ENCODE results near the gene CYP3A5.

CYP3A5 gene

GRCh38 chr7:99672573-99672972, 7.2 kb downstream of the CYP3A5 start:
- H3K27me3 ChIP-seq (ENCODE audit: control insufficient read depth in 1 of 2, insufficient read depth in 1 of 2, low read length in 2 of 2), result no peaks in the 10 kb centered on the region
- H3K4me3 ChIP-seq (ENCODE audit: insufficient read depth in 1 of 2, low read depth in 1 of 2, low read length in 2 of 2), result no peak overlapping the region
- no peak overlapping the region for H2BK15ac ChIP-seq (ENCODE audit: low read depth, poor library complexity, severe bottlenecking)
- no peak overlapping the region for H3K9ac ChIP-seq (ENCODE audit: low read length)
- DNase-seq, result no peak
- no peak overlapping the region for H3K23ac ChIP-seq (ENCODE audit: low read length in 2 of 2)
- peaks cover 0 to 49% of the 10 kb centered on the region in 2 experiments for H3K36me3 ChIP-seq (ENCODE audit: control insufficient read depth in 1 of 2, insufficient read depth in 2 of 2, low read depth in 1 of 2, low read length in 2 of 2)
- H3K9me3 ChIP-seq (ENCODE audit: control insufficient read depth, low read length), result no peaks in the 10 kb centered on the region
- H3K4me2 ChIP-seq (ENCODE audit: low read length, poor library complexity, severe bottlenecking), result no peak overlapping the region
- H3K14ac ChIP-seq (ENCODE audit: low read length in 2 of 2), result no peak overlapping the region
- no peak overlapping the region for H3K27ac ChIP-seq (ENCODE audit: low read length, poor library complexity, severe bottlenecking)
- H2BK5ac ChIP-seq (ENCODE audit: low read depth, low read length, poor library complexity, severe bottlenecking), result no peak overlapping the region
- H2BK12ac ChIP-seq (ENCODE audit: low read length in 2 of 2), result no peak overlapping the region
- no peak overlapping the region for H2AFZ ChIP-seq (ENCODE audit: low read depth, low read length)
- H3K4ac ChIP-seq (ENCODE audit: low read depth in 1 of 2, low read length in 2 of 2), result no peak overlapping the region
- H3K79me1 ChIP-seq (replicated peaks; ENCODE audit: low read length, poor library complexity, severe bottlenecking), result no peaks in the 10 kb centered on the region
- H3K18ac ChIP-seq (ENCODE audit: low read depth in 1 of 2, low read length in 2 of 2), result no peak overlapping the region
- no peak overlapping the region for H2AK5ac ChIP-seq (ENCODE audit: low read length, severe bottlenecking)
- H3K4me1 ChIP-seq (ENCODE audit: control insufficient read depth, insufficient read depth, low read depth, low read length), result no peaks in the 10 kb centered on the region
- WGBS, result 93% methylated on average over 7 of the region's 7 CpGs
- no peak overlapping the region for H4K8ac ChIP-seq (ENCODE audit: low read length)
- H4K91ac ChIP-seq (ENCODE audit: low read length), result no peak overlapping the region
- no peak overlapping the region for H2BK120ac ChIP-seq (ENCODE audit: low read depth, low read length)

DNA sequence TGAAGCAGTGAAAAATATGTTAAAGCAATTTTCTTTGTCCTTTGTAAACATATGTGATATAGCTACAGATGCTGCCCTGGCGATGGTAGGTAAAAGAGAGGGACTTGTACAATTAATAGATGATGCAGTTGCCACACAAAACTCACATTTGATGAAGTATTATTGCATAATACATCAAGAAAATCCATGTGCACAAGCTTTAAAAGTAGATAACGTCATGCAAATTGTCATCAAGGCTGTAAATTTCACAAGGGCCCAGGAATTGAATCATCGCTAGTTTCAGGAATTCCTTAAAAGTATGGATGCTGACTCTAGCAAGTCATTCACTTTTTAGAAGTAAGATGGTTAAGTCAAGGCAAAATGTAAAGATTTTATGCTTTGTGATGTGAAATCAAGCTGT, 10.0 kb downstream of the CYP3A5 start:
- H3K4me2 ChIP-seq (ENCODE audit: low read length, poor library complexity, severe bottlenecking), result no peak overlapping the region
- peaks cover 0 to 58% of the 10 kb centered on the region in 2 experiments for H3K36me3 ChIP-seq (ENCODE audit: control insufficient read depth in 1 of 2, insufficient read depth in 2 of 2, low read depth in 1 of 2, low read length in 2 of 2)
- no peaks in the 10 kb centered on the region for H3K79me1 ChIP-seq (replicated peaks; ENCODE audit: low read length, poor library complexity, severe bottlenecking)

DNA sequence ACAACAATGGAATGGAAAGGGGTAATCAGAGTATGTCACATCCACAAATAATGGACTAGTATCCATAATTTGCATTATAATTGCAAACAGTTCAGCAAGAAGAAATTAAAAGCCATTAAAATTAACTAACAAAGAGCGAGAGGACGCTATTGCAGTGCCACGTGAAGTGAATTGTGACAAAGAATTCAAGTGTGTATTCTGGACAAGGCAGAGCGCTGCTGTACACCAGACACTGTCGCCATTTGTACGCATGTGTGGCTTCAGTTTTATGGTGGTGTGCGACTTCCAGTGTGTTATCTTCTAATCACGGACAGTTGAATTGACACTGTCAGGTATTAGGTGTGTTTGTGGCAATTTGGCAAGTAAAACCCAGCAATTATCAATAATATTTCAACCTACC, 11.3 kb downstream of the CYP3A5 start:
- no peak overlapping the region for H2AK5ac ChIP-seq (ENCODE audit: low read length, severe bottlenecking)
- H2BK15ac ChIP-seq (ENCODE audit: low read depth, poor library complexity, severe bottlenecking), result no peak overlapping the region
- no peak overlapping the region for H3K27ac ChIP-seq (ENCODE audit: low read length, poor library complexity, severe bottlenecking)
- H3K23ac ChIP-seq (ENCODE audit: low read length in 2 of 2), result no peak overlapping the region
- no peaks in the 10 kb centered on the region for H3K79me1 ChIP-seq (replicated peaks; ENCODE audit: low read length, poor library complexity, severe bottlenecking)
- H3K9ac ChIP-seq (ENCODE audit: low read length), result no peak overlapping the region
- H2BK5ac ChIP-seq (ENCODE audit: low read depth, low read length, poor library complexity, severe bottlenecking), result no peak overlapping the region
- no peak overlapping the region for H2BK12ac ChIP-seq (ENCODE audit: low read length in 2 of 2)
- H3K4me2 ChIP-seq (ENCODE audit: low read length, poor library complexity, severe bottlenecking), result no peak overlapping the region
- no peak overlapping the region for H3K18ac ChIP-seq (ENCODE audit: low read depth in 1 of 2, low read length in 2 of 2)
- no peak overlapping the region for H2AFZ ChIP-seq (ENCODE audit: low read depth, low read length)
- no peak overlapping the region for H4K8ac ChIP-seq (ENCODE audit: low read length)
- no peak overlapping the region for H3K4me3 ChIP-seq (ENCODE audit: insufficient read depth in 1 of 2, low read depth in 1 of 2, low read length in 2 of 2)
- H2BK120ac ChIP-seq (ENCODE audit: low read depth, low read length), result no peak overlapping the region
- no peak overlapping the region for H3K14ac ChIP-seq (ENCODE audit: low read length in 2 of 2)
- no peaks in the 10 kb centered on the region for H3K4me1 ChIP-seq (ENCODE audit: control insufficient read depth, insufficient read depth, low read depth, low read length)
- DNase-seq, result no peak
- H3K27me3 ChIP-seq (ENCODE audit: control insufficient read depth in 1 of 2, insufficient read depth in 1 of 2, low read length in 2 of 2), result no peaks in the 10 kb centered on the region
- no peak overlapping the region for H4K91ac ChIP-seq (ENCODE audit: low read length)
- 94% methylated on average over 8 of the region's 8 CpGs for WGBS
- H3K9me3 ChIP-seq (ENCODE audit: control insufficient read depth, low read length), result peaks cover 7% of the 10 kb centered on the region
- no peak overlapping the region for H3K4ac ChIP-seq (ENCODE audit: low read depth in 1 of 2, low read length in 2 of 2)
- peaks cover 0 to 61% of the 10 kb centered on the region in 2 experiments for H3K36me3 ChIP-seq (ENCODE audit: control insufficient read depth in 1 of 2, insufficient read depth in 2 of 2, low read depth in 1 of 2, low read length in 2 of 2)

More for the DNA sequence above, 10.0 kb downstream of the CYP3A5 start:
- Histone ChIP-seq H2AK5ac (ENCODE audit: low read length, severe bottlenecking) (no peak overlapping the region), H3K27me3 (ENCODE audit: control insufficient read depth in 1 of 2, insufficient read depth in 1 of 2, low read length in 2 of 2) (no peaks in the 10 kb centered on the region), H3K4me1 (ENCODE audit: control insufficient read depth, insufficient read depth, low read depth, low read length) (no peaks in the 10 kb centered on the region), H3K18ac (ENCODE audit: low read depth in 1 of 2, low read length in 2 of 2) (no peak overlapping the region), H3K9ac (ENCODE audit: low read length) (no peak overlapping the region), H3K14ac (ENCODE audit: low read length in 2 of 2) (no peak overlapping the region), H2AFZ (ENCODE audit: low read depth, low read length) (no peak overlapping the region), H4K8ac (ENCODE audit: low read length) (no peak overlapping the region), H3K4me3 (ENCODE audit: insufficient read depth in 1 of 2, low read depth in 1 of 2, low read length in 2 of 2) (no peak overlapping the region), H3K23ac (ENCODE audit: low read length in 2 of 2) (no peak overlapping the region), H2BK12ac (ENCODE audit: low read length in 2 of 2) (no peak overlapping the region), H3K4ac (ENCODE audit: low read depth in 1 of 2, low read length in 2 of 2) (no peak overlapping the region), H4K91ac (ENCODE audit: low read length) (no peak overlapping the region), H3K27ac (ENCODE audit: low read length, poor library complexity, severe bottlenecking) (no peak overlapping the region), H3K9me3 (ENCODE audit: control insufficient read depth, low read length) (no peaks in the 10 kb centered on the region), H2BK120ac (ENCODE audit: low read depth, low read length) (no peak overlapping the region), H2BK5ac (ENCODE audit: low read depth, low read length, poor library complexity, severe bottlenecking) (no peak overlapping the region), H2BK15ac (ENCODE audit: low read depth, poor library complexity, severe bottlenecking) (no peak overlapping the region)
- WGBS, result 93% methylated on average over 2 of the region's 3 CpGs
- DNase-seq, result no peak

- Histone ChIP-seq H4K8ac (ENCODE audit: low read length) (no peak overlapping the region), H3K23ac (ENCODE audit: low read length in 2 of 2) (no peak overlapping the region), H3K18ac (ENCODE audit: low read depth in 1 of 2, low read length in 2 of 2) (no peak overlapping the region), H3K9me3 (ENCODE audit: control insufficient read depth, low read length) (peaks cover 7% of the 10 kb centered on the region), H3K4me3 (ENCODE audit: insufficient read depth in 1 of 2, low read depth in 1 of 2, low read length in 2 of 2) (no peak overlapping the region), H3K36me3 (ENCODE audit: control insufficient read depth in 1 of 2, insufficient read depth in 2 of 2, low read depth in 1 of 2, low read length in 2 of 2) (peaks cover 0 to 64% of the 10 kb centered on the region in 2 experiments), H3K27me3 (ENCODE audit: control insufficient read depth in 1 of 2, insufficient read depth in 1 of 2, low read length in 2 of 2) (no peaks in the 10 kb centered on the region), H3K4me2 (ENCODE audit: low read length, poor library complexity, severe bottlenecking) (no peak overlapping the region), H3K14ac (ENCODE audit: low read length in 2 of 2) (no peak overlapping the region), H2BK15ac (ENCODE audit: low read depth, poor library complexity, severe bottlenecking) (no peak overlapping the region), H3K4me1 (ENCODE audit: control insufficient read depth, insufficient read depth, low read depth, low read length) (no peaks in the 10 kb centered on the region), H2AK5ac (ENCODE audit: low read length, severe bottlenecking) (no peak overlapping the region), H2BK120ac (ENCODE audit: low read depth, low read length) (no peak overlapping the region), H3K4ac (ENCODE audit: low read depth in 1 of 2, low read length in 2 of 2) (no peak overlapping the region), H2BK12ac (ENCODE audit: low read length in 2 of 2) (no peak overlapping the region), H3K9ac (ENCODE audit: low read length) (no peak overlapping the region), H3K79me1 (replicated peaks; ENCODE audit: low read length, poor library complexity, severe bottlenecking) (peaks cover 1% of the 10 kb centered on the region), H2BK5ac (ENCODE audit: low read depth, low read length, poor library complexity, severe bottlenecking) (no peak overlapping the region), H4K91ac (ENCODE audit: low read length) (no peak overlapping the region), H3K27ac (ENCODE audit: low read length, poor library complexity, severe bottlenecking) (no peak overlapping the region), H2AFZ (ENCODE audit: low read depth, low read length) (no peak overlapping the region)
- 57% methylated on average over 1 of the region's 2 CpGs for WGBS
- no peak for DNase-seq
Measured at GRCh38 chr7:99667179-99667578, 12.6 kb downstream of the CYP3A5 start.

Data from mesenchymal stem cell (in vitro differentiated cells and primary cell).